ENCODE measurements around the gene SOX10. TPM values are rescaled to one million over a fixed set of nuclear protein-coding genes. Genes with fewer than 3 reads are reported as not detected.

The SOX10 gene
- total and polyA plus RNA-seq, 2 of the 13 experiments (the other 11 are each of a cell fraction or from before 2014, with no cell fraction given), result not detected

DNA sequence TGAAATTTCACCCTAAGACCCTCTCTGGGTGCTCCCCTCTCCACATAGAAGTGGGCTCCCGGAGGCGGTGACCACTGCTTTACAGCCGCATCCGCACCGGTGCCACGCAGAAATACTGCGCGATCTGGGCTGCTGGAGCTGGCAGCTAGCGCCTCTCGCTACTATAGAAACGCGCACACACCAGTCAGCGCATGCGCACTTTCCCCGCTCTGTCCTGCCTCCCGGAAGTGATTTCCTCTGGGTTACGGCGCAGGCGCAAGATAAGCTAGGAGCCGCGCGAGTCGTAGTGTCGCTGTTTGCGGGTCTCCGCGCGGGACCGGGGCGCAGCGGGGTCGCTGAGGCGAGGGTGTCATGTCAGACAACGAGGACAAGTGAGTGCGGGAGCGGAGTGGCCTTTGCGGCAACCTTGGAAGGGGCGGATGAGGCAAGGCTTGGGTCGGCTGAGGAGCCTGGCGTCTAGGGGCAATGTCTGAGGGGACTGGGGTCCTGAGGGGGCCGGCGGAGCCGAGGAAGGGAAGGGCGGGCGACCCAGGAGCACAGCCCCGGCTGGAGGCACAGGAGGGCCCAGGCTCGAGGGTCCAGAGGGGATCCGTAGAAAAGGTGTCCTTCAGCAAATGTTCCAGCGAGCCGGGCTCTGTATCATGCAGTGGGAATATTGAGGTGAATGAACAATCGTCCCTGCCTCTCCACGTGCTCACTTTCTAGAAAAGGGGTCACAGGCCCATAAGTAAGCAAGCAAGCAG, 30.7 kb downstream of the SOX10 start, which contains the start of the genes C22orf23 and POLR2F (continued):
- TF ChIP-seq ZNF761 (CRISPR knock-in tag; conservative IDR thresholded peaks at IDR 0.05) (no peak), GATAD1 (CRISPR knock-in tag; IDR thresholded peaks at IDR 0.05) (peak; percentile 93), ZNF720 (CRISPR knock-in tag; IDR thresholded peaks at IDR 0.05) (no peak), ZMYM2 (CRISPR knock-in tag; IDR thresholded peaks at IDR 0.05) (no peak), KAT7 (CRISPR knock-in tag; IDR thresholded peaks at IDR 0.05; ENCODE audit: borderline replicate concordance) (peak; percentile 61; the same call in 1 of the 2 replicates), TEAD3 (CRISPR knock-in tag; optimal IDR thresholded peaks at IDR 0.05; ENCODE audit: borderline replicate concordance) (peak; percentile 26), ZNF335 (CRISPR knock-in tag; IDR thresholded peaks at IDR 0.05) (peak; percentile 59; the same call in 1 of the 2 replicates), GATA4 (IDR thresholded peaks at IDR 0.05; ENCODE audit: borderline replicate concordance, low read depth) (0 out of 2 replicates have a peak, but pooled peaks have one; percentile 55), YEATS2 (CRISPR knock-in tag; IDR thresholded peaks at IDR 0.05; ENCODE audit: borderline replicate concordance) (peak; percentile 69; the same call in 1 of the 2 replicates), ZNF468 (CRISPR knock-in tag; IDR thresholded peaks at IDR 0.05) (no peak)
- TF ChIP-seq, protein P1, sequence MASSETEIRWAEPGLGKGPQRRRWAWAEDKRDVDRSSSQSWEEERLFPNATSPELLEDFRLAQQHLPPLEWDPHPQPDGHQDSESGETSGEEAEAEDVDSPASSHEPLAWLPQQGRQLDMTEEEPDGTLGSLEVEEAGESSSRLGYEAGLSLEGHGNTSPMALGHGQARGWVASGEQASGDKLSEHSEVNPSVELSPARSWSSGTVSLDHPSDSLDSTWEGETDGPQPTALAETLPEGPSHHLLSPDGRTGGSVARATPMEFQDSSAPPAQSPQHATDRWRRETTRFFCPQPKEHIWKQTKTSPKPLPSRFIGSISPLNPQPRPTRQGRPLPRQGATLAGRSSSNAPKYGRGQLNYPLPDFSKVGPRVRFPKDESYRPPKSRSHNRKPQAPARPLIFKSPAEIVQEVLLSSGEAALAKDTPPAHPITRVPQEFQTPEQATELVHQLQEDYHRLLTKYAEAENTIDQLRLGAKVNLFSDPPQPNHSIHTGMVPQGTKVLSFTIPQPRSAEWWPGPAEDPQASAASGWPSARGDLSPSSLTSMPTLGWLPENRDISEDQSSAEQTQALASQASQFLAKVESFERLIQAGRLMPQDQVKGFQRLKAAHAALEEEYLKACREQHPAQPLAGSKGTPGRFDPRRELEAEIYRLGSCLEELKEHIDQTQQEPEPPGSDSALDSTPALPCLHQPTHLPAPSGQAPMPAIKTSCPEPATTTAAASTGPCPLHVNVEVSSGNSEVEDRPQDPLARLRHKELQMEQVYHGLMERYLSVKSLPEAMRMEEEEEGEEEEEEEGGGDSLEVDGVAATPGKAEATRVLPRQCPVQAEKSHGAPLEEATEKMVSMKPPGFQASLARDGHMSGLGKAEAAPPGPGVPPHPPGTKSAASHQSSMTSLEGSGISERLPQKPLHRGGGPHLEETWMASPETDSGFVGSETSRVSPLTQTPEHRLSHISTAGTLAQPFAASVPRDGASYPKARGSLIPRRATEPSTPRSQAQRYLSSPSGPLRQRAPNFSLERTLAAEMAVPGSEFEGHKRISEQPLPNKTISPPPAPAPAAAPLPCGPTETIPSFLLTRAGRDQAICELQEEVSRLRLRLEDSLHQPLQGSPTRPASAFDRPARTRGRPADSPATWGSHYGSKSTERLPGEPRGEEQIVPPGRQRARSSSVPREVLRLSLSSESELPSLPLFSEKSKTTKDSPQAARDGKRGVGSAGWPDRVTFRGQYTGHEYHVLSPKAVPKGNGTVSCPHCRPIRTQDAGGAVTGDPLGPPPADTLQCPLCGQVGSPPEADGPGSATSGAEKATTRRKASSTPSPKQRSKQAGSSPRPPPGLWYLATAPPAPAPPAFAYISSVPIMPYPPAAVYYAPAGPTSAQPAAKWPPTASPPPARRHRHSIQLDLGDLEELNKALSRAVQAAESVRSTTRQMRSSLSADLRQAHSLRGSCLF (CRISPR knock-in tag; IDR thresholded peaks at IDR 0.05; ENCODE audit: borderline replicate concordance), result no peak
- TF ChIP-seq, protein P2, sequence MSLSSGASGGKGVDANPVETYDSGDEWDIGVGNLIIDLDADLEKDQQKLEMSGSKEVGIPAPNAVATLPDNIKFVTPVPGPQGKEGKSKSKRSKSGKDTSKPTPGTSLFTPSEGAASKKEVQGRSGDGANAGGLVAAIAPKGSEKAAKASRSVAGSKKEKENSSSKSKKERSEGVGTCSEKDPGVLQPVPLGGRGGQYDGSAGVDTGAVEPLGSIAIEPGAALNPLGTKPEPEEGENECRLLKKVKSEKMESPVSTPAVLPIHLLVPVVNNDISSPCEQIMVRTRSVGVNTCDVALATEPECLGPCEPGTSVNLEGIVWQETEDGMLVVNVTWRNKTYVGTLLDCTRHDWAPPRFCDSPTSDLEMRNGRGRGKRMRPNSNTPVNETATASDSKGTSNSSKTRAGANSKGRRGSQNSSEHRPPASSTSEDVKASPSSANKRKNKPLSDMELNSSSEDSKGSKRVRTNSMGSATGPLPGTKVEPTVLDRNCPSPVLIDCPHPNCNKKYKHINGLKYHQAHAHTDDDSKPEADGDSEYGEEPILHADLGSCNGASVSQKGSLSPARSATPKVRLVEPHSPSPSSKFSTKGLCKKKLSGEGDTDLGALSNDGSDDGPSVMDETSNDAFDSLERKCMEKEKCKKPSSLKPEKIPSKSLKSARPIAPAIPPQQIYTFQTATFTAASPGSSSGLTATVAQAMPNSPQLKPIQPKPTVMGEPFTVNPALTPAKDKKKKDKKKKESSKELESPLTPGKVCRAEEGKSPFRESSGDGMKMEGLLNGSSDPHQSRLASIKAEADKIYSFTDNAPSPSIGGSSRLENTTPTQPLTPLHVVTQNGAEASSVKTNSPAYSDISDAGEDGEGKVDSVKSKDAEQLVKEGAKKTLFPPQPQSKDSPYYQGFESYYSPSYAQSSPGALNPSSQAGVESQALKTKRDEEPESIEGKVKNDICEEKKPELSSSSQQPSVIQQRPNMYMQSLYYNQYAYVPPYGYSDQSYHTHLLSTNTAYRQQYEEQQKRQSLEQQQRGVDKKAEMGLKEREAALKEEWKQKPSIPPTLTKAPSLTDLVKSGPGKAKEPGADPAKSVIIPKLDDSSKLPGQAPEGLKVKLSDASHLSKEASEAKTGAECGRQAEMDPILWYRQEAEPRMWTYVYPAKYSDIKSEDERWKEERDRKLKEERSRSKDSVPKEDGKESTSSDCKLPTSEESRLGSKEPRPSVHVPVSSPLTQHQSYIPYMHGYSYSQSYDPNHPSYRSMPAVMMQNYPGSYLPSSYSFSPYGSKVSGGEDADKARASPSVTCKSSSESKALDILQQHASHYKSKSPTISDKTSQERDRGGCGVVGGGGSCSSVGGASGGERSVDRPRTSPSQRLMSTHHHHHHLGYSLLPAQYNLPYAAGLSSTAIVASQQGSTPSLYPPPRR (CRISPR knock-in tag; IDR thresholded peaks at IDR 0.05; ENCODE audit: borderline replicate concordance), result no peak
- TF ChIP-seq, protein P3, sequence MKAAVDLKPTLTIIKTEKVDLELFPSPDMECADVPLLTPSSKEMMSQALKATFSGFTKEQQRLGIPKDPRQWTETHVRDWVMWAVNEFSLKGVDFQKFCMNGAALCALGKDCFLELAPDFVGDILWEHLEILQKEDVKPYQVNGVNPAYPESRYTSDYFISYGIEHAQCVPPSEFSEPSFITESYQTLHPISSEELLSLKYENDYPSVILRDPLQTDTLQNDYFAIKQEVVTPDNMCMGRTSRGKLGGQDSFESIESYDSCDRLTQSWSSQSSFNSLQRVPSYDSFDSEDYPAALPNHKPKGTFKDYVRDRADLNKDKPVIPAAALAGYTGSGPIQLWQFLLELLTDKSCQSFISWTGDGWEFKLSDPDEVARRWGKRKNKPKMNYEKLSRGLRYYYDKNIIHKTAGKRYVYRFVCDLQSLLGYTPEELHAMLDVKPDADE (CRISPR knock-in tag; IDR thresholded peaks at IDR 0.05), result no peak
- TF ChIP-seq, protein P4, sequence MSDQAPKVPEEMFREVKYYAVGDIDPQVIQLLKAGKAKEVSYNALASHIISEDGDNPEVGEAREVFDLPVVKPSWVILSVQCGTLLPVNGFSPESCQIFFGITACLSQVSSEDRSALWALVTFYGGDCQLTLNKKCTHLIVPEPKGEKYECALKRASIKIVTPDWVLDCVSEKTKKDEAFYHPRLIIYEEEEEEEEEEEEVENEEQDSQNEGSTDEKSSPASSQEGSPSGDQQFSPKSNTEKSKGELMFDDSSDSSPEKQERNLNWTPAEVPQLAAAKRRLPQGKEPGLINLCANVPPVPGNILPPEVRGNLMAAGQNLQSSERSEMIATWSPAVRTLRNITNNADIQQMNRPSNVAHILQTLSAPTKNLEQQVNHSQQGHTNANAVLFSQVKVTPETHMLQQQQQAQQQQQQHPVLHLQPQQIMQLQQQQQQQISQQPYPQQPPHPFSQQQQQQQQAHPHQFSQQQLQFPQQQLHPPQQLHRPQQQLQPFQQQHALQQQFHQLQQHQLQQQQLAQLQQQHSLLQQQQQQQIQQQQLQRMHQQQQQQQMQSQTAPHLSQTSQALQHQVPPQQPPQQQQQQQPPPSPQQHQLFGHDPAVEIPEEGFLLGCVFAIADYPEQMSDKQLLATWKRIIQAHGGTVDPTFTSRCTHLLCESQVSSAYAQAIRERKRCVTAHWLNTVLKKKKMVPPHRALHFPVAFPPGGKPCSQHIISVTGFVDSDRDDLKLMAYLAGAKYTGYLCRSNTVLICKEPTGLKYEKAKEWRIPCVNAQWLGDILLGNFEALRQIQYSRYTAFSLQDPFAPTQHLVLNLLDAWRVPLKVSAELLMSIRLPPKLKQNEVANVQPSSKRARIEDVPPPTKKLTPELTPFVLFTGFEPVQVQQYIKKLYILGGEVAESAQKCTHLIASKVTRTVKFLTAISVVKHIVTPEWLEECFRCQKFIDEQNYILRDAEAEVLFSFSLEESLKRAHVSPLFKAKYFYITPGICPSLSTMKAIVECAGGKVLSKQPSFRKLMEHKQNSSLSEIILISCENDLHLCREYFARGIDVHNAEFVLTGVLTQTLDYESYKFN (CRISPR knock-in tag; conservative IDR thresholded peaks at IDR 0.05), result no peak

All from HepG2 (cell line).